PC-9 (cell line): Measurements from ENCODE around the gene TTBK2. TPM values are rescaled to one million over a fixed set of nuclear protein-coding genes. Genes with fewer than 3 reads are reported as not detected.

ENCODE experiments used
- BruUV-seq: library from RNA; stranded (reverse); fragments of 400-500 nt; replicated peaks from 2 replicates; lab custom pipeline; 2021; lab: Mats Ljungman, UMichigan
- CTCF ChIA-PET: fragments of 300-600 bp; sonication (Branson Sonifier 250); formaldehyde crosslinking; loops from one replicate; lab custom pipeline; 2022; ENCODE audit warnings: antibody characterized with exemption; lab: Charles Lee
- POLR2A ChIA-PET: fragments of 300-600 bp; sonication (Branson Sonifier 250); formaldehyde crosslinking; loops from one replicate; lab custom pipeline; 2022; ENCODE audit warnings: antibody characterized with exemption; ENCODE audit not compliant: unreplicated experiment; lab: Charles Lee
- DNase-seq, 2 experiments: peaks; one replicate each; pipeline versions ENCODE4 v3.0.0 to v3.0.0-alpha.2; 2015 to 2022; ENCODE audit warnings: mixed read lengths in 1 of 2
- H2AFZ ChIP-seq: fragments of 200-600 bp; sonication (generic); 2 replicates; pipeline ENCODE4 v1.8.1; 2017; ENCODE audit warnings: antibody characterized with exemption
- H3F3A ChIP-seq: fragments of 200-600 bp; sonication (generic); 2 replicates; pipeline ENCODE4 v1.8.1; 2017; ENCODE audit warnings: antibody characterized with exemption, mild to moderate bottlenecking, low read depth; ENCODE audit not compliant: insufficient read depth
- H3K27ac ChIP-seq: fragments of 200-600 bp; sonication (generic); 2 replicates; pipeline ENCODE4 v1.6.1; 2016; ENCODE audit warnings: mixed run types
- H3K27me3 ChIP-seq: fragments of 200-600 bp; sonication (generic); 2 replicates; pipeline ENCODE4 v1.6.1; 2016; ENCODE audit warnings: low read depth, mixed run types; ENCODE audit not compliant: insufficient read depth
- H3K36me3 ChIP-seq: fragments of 200-600 bp; sonication (generic); 2 replicates; pipeline ENCODE4 v1.6.1; 2016; ENCODE audit warnings: low read depth, mixed run types
- H3K4me1 ChIP-seq: fragments of 200-600 bp; sonication (generic); replicated peaks from 2 replicates; pipeline ENCODE4 v1.6.1; 2016; ENCODE audit warnings: mixed run types; ENCODE audit not compliant: insufficient read depth
- H3K4me2 ChIP-seq: fragments of 200-600 bp; sonication (generic); 2 replicates; pipeline ENCODE4 v1.6.1; 2017; ENCODE audit warnings: mixed run types
- H3K4me3 ChIP-seq: fragments of 200-600 bp; sonication (generic); 2 replicates; pipeline ENCODE4 v1.6.1; 2016; ENCODE audit warnings: mixed run types
- H3K79me2 ChIP-seq: fragments of 200-600 bp; sonication (generic); 2 replicates; pipeline ENCODE4 v1.6.1; 2017; ENCODE audit warnings: low read depth, mixed run types
- H3K9me2 ChIP-seq: fragments of 200-600 bp; sonication (generic); 2 replicates; pipeline ENCODE4 v1.8.1; 2017; ENCODE audit warnings: mild to moderate bottlenecking; ENCODE audit not compliant: insufficient read depth
- H3K9me3 ChIP-seq: fragments of 200-600 bp; sonication (generic); 2 replicates; pipeline ENCODE4 v1.8.1; 2016; ENCODE audit warnings: low read depth; ENCODE audit not compliant: insufficient read depth
- H4K20me1 ChIP-seq: fragments of 200-600 bp; sonication (generic); 2 replicates; pipeline ENCODE4 v1.8.1; 2017; ENCODE audit not compliant: insufficient read depth
- EZH2 ChIP-seq: fragments of 200-600 bp; sonication (generic); IDR thresholded peaks from 2 replicates; pipeline ENCODE4 v1.8.0; 2017; ENCODE audit warnings: antibody characterized with exemption, low read depth
- intact Hi-C: fragments of 100-400 bp; cut with micrococcal nuclease; formaldehyde crosslinking; loops from one replicate; pipeline ENCODE4 v1.10.0; 2022; ENCODE audit not compliant: unreplicated experiment
- total RNA-seq: library from RNA; stranded (reverse); gene quantifications from 2 replicates; pipeline ENCODE4 v1.2.3, GENCODE V29; 2021
- TF ChIP-seq, protein P1 (sequence below): fragments of 200-600 bp; sonication (generic); conservative IDR thresholded peaks from 2 replicates; pipeline ENCODE4 v1.6.1; 2017; ENCODE audit warnings: mixed run types, antibody characterized with exemption, mild to moderate bottlenecking, moderate library complexity

Gene TTBK2
- total RNA-seq, 1 experiment from 2014 or later: 22.6 TPM

DNA sequence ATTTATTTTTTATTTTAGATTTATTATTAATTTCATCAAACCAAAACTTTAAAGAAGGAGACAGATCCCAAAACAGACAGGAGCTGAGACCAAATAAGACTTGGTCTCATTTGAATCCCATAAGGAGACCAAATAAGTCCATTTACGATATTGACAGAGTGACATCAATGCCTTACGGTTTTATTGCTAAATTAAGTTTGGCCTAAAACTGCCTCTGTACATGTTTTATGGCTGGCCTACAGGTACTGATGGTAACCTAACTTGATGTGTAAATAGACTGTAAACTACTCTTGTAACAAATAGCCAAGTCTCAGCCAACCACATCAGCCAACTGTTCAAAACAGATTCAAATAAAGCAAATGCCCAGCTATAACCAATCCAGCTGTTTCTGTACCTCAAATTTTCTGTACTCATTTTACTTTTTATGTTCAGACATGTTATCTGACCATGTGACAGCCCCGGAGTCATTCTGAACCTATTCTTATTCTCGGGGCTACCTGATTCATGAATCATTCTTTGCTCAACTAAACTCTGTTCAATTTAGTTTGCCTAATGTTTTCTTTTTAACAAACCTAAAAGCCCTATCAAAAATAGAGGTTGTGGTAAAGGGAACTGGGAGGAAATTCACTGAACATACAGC, 94.2 kb downstream of the TTBK2 start:
- intact Hi-C loops: no loop called here
- H3K36me3 ChIP-seq: no peaks in the 10 kb centered on the region
- CTCF ChIA-PET: no interaction called here
- no peak overlapping the region for H3K27ac ChIP-seq
- H3K4me1 ChIP-seq: no peaks in the 10 kb centered on the region
- no peaks in the 10 kb centered on the region for H3F3A ChIP-seq
- H2AFZ ChIP-seq: no peak overlapping the region
- H3K4me2 ChIP-seq: no peak overlapping the region
- no peaks in the 10 kb centered on the region for H3K9me2 ChIP-seq
- no peaks in the 10 kb centered on the region for H4K20me1 ChIP-seq
- no peaks in the 10 kb centered on the region for H3K9me3 ChIP-seq
- BruUV-seq: no TSS peak
- no peak overlapping the region for H3K4me3 ChIP-seq
- POLR2A ChIA-PET: no interaction called here
- DNase-seq: no peak
- H3K79me2 ChIP-seq: no peaks in the 10 kb centered on the region
- no peaks in the 10 kb centered on the region for H3K27me3 ChIP-seq
- no peak for TF ChIP-seq EZH2
- TF ChIP-seq, protein P1, sequence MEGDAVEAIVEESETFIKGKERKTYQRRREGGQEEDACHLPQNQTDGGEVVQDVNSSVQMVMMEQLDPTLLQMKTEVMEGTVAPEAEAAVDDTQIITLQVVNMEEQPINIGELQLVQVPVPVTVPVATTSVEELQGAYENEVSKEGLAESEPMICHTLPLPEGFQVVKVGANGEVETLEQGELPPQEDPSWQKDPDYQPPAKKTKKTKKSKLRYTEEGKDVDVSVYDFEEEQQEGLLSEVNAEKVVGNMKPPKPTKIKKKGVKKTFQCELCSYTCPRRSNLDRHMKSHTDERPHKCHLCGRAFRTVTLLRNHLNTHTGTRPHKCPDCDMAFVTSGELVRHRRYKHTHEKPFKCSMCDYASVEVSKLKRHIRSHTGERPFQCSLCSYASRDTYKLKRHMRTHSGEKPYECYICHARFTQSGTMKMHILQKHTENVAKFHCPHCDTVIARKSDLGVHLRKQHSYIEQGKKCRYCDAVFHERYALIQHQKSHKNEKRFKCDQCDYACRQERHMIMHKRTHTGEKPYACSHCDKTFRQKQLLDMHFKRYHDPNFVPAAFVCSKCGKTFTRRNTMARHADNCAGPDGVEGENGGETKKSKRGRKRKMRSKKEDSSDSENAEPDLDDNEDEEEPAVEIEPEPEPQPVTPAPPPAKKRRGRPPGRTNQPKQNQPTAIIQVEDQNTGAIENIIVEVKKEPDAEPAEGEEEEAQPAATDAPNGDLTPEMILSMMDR: no peak

DNA sequence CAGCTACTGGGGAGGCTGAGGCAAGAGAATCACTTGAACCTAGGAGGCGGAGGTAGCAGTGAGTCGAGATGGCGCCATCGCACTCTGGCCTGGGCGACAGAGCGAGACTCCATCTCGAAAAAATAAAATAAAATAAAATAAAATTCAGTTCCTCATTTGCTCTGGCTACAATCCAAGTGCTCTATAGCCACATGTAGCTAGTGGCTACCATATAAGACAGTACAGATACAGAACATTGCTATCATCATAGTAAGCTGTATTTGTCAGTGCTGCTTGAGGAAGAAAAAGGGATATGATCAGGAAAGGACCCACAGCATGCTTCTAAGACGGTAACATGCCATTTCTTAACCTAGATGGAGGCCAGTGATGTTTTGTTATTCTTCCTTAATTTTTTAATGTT, 95.0 kb downstream of the TTBK2 start:
- Histone ChIP-seq H3K4me2 (no peak overlapping the region), H3F3A (no peaks in the 10 kb centered on the region), H3K9me2 (no peaks in the 10 kb centered on the region), H4K20me1 (no peaks in the 10 kb centered on the region), H3K36me3 (no peaks in the 10 kb centered on the region), H3K9me3 (no peaks in the 10 kb centered on the region), H2AFZ (no peak overlapping the region), H3K27ac (no peak overlapping the region), H3K4me1 (no peaks in the 10 kb centered on the region), H3K27me3 (no peaks in the 10 kb centered on the region), H3K79me2 (no peaks in the 10 kb centered on the region), H3K4me3 (no peak overlapping the region)
- intact Hi-C loops: no loop called here
- no peak for DNase-seq
- CTCF ChIA-PET: no interaction called here
- TF ChIP-seq, protein P1: no peak
- POLR2A ChIA-PET: no interaction called here
- no TSS peak for BruUV-seq

DNA sequence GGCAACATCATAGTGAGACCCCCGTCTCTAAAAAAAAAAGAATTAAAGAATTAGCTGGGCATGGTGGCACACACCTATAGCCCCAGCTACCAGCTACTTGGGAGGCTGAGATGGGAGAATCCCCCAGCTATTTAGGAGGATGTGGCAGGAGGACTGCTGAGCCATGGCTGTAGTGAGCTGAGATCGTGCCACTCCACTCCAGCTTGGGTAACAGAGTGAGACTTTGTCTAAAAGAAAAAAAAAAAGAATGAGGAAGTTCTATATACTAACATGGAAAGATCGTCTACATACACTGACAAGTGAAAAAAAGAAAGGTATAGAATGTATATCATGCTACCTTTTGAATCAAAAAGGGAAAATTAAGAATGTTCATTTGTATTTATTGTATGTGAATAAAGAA, 99.8 kb downstream of the TTBK2 start:
- Histone ChIP-seq H3K4me2 (no peak overlapping the region), H3K79me2 (no peaks in the 10 kb centered on the region), H2AFZ (no peak overlapping the region), H4K20me1 (no peaks in the 10 kb centered on the region), H3K9me2 (no peaks in the 10 kb centered on the region), H3K27ac (no peak overlapping the region), H3K36me3 (no peaks in the 10 kb centered on the region), H3F3A (no peaks in the 10 kb centered on the region), H3K9me3 (no peaks in the 10 kb centered on the region), H3K4me1 (no peaks in the 10 kb centered on the region), H3K4me3 (no peak overlapping the region), H3K27me3 (no peaks in the 10 kb centered on the region)
- CTCF ChIA-PET: no interaction called here
- intact Hi-C loops: loop anchor here (5.0 kb wide), 1 partner anchor 96 kb away; no protein-coding TSS in a partner anchor
- TF ChIP-seq EZH2: no peak
- TF ChIP-seq, protein P1: no peak
- no peak for DNase-seq
- BruUV-seq: no TSS peak
- POLR2A ChIA-PET: interaction anchor here (0.6 kb wide), 1 partner anchor 47 kb away, joined by 4 read pairs; no protein-coding TSS in a partner anchor
